Keratinocyte (primary cell): ENCODE data around the gene NCF4. TPM values are rescaled to one million over a fixed set of nuclear protein-coding genes. Genes with fewer than 3 reads are reported as not detected.

Source experiments
- DNase-seq: peaks from one replicate; pipeline ENCODE4 v3.0.0-alpha.2; 2011; ENCODE audit warnings: low read depth, missing footprints, low spot score
- FAIRE-seq: peaks from 2 replicates; lab custom pipeline; 2011; peaks lifted over from hg19 to GRCh38; lab: Jason Lieb, UNC
- H2AFZ ChIP-seq: 2 replicates; pipeline ENCODE4 v1.6.0; 2012; ENCODE audit warnings: low read length, control low read depth, inconsistent platforms; ENCODE audit not compliant: control insufficient read depth
- H3K27ac ChIP-seq: 2 replicates; pipeline ENCODE4 v1.5.1; 2011; ENCODE audit warnings: low read length; ENCODE audit not compliant: control insufficient read depth, insufficient read depth
- H3K27me3 ChIP-seq: 3 replicates; pipeline ENCODE4 v1.6.0; 2011; ENCODE audit warnings: low read length; ENCODE audit not compliant: control insufficient read depth, insufficient read depth; ENCODE audit errors: extremely low read depth
- H3K36me3 ChIP-seq, 2 experiments: 2 replicates in 1 of 2; 3 replicates in 1 of 2; pipeline ENCODE4 v1.5.1; 2011; ENCODE audit warnings: low read length in 2 of 2, mild to moderate bottlenecking in 1 of 2; ENCODE audit not compliant: control insufficient read depth in 2 of 2, insufficient read depth in 2 of 2; ENCODE audit errors: extremely low read depth in 1 of 2
- H3K4me1 ChIP-seq: 3 replicates; pipeline ENCODE4 v1.5.1; 2011; ENCODE audit warnings: low read length; ENCODE audit not compliant: control insufficient read depth, insufficient read depth; ENCODE audit errors: extremely low read depth
- H3K4me2 ChIP-seq: 3 replicates; pipeline ENCODE4 v1.6.0; 2011; ENCODE audit warnings: low read depth, low read length; ENCODE audit not compliant: control insufficient read depth, insufficient read depth; ENCODE audit errors: extremely low read depth
- H3K4me3 ChIP-seq, 3 experiments: fragments of 200-600 bp in 1 of 3; sonication (generic) in 1 of 3; 2 replicates in 2 of 3; 3 replicates in 1 of 3; pipeline ENCODE4 v1.5.1; 2011 to 2016; ENCODE audit warnings: low read length in 3 of 3, mild to moderate bottlenecking in 3 of 3, control low read depth in 2 of 3, inconsistent platforms in 1 of 3, low read depth in 1 of 3, mixed read lengths in 1 of 3, mixed run types in 1 of 3, moderate library complexity in 1 of 3; ENCODE audit not compliant: control insufficient read depth in 2 of 3, insufficient read depth in 2 of 3; ENCODE audit errors: extremely low read depth in 1 of 3
- H3K79me2 ChIP-seq: 2 replicates; pipeline ENCODE4 v1.6.0; 2012; ENCODE audit warnings: low read length; ENCODE audit not compliant: control insufficient read depth, insufficient read depth
- H3K9ac ChIP-seq: 3 replicates; pipeline ENCODE4 v1.6.0; 2011; ENCODE audit warnings: low read length; ENCODE audit not compliant: control insufficient read depth, insufficient read depth; ENCODE audit errors: extremely low read depth
- H3K9me1 ChIP-seq: 3 replicates; pipeline ENCODE4 v1.6.0; 2011; ENCODE audit warnings: low read length; ENCODE audit not compliant: control insufficient read depth, insufficient read depth; ENCODE audit errors: extremely low read depth
- H3K9me3 ChIP-seq: 2 replicates; pipeline ENCODE4 v1.5.1; 2012; ENCODE audit warnings: low read depth, low read length; ENCODE audit not compliant: control insufficient read depth
- H4K20me1 ChIP-seq: 3 replicates; pipeline ENCODE4 v1.6.0; 2011; ENCODE audit warnings: low read length; ENCODE audit not compliant: control insufficient read depth, insufficient read depth; ENCODE audit errors: extremely low read depth
- CTCF ChIP-seq, 3 experiments: IDR thresholded peaks in 1 of 3; conservative IDR thresholded peaks in 1 of 3; optimal IDR thresholded peaks in 1 of 3; 2 replicates in 2 of 3; 3 replicates in 1 of 3; pipeline versions ENCODE3 to v1.5.1; 2011; ENCODE audit warnings: low read length in 3 of 3, mild to moderate bottlenecking in 3 of 3, moderate library complexity in 2 of 3, control low read depth in 1 of 3, inconsistent platforms in 1 of 3; ENCODE audit not compliant: insufficient read depth in 2 of 3; ENCODE audit errors: extremely low read depth in 1 of 3
- EZH2 ChIP-seq: IDR thresholded peaks from one replicate; pipeline ENCODE4 v1.6.1; 2012; ENCODE audit warnings: inconsistent platforms, mild to moderate bottlenecking, low read length, moderate library complexity
- dilution Hi-C: fragments of 300-500 bp; cut with MboI; formaldehyde crosslinking; loops from one replicate; pipeline ENCODE4 v1.7.0; 2020; ENCODE audit warnings: low sequenced_read_pairs; ENCODE audit not compliant: extremely low pct_ligation_motif_present
- polyA plus RNA-seq, 5 experiments: library from polyadenylated mRNA; depleted of rRNA in 3 of 5; stranded (reverse) in 3 of 5; stranded (forward) in 1 of 5; unstranded in 1 of 5; fragments of >200 nt; gene quantifications; 1 replicate in 1 of 5; 2 replicates in 3 of 5; 3 replicates in 1 of 5; pipeline versions ENCODE4 v1.2.1 to v1.2.3, GENCODE V29; 2011 to 2012; ENCODE audit warnings: missing spikeins in 2 of 5, low read depth in 1 of 5, low replicate concordance in 1 of 5

NCF4 gene
- polyA plus RNA-seq, 1 donor (not counting 4 experiments of a cell fraction or from before 2014, with no cell fraction given): 0.42 TPM

- Histone ChIP-seq H3K27me3 (peaks cover 73% of the 10 kb centered on the region), H3K79me2 (no peaks in the 10 kb centered on the region), H3K36me3 (no peaks in the 10 kb centered on the region), H4K20me1 (no peaks in the 10 kb centered on the region), H3K4me2 (no peak overlapping the region), H2AFZ (no peak overlapping the region), H3K9me3 (no peaks in the 10 kb centered on the region), H3K9me1 (no peaks in the 10 kb centered on the region), H3K9ac (no peak overlapping the region), H3K4me3 (no peak overlapping the region), H3K27ac (no peak overlapping the region), H3K4me1 (no peaks in the 10 kb centered on the region)
- TF ChIP-seq CTCF (optimal IDR thresholded peaks at IDR 0.05 in 1 of 3, IDR thresholded peaks at IDR 0.05 in 1 of 3, conservative IDR thresholded peaks at IDR 0.05 in 1 of 3; ENCODE audit: extremely low read depth in 1 of 3, insufficient read depth in 2 of 3, low read length in 3 of 3) (no peak), EZH2 (no peak)
- DNase-seq (no peak), FAIRE-seq (no peak)
- dilution Hi-C loops: no loop called here
Measured at GRCh38 chr22:36816339-36816635, 44.5 kb upstream of the NCF4 start.

DNA sequence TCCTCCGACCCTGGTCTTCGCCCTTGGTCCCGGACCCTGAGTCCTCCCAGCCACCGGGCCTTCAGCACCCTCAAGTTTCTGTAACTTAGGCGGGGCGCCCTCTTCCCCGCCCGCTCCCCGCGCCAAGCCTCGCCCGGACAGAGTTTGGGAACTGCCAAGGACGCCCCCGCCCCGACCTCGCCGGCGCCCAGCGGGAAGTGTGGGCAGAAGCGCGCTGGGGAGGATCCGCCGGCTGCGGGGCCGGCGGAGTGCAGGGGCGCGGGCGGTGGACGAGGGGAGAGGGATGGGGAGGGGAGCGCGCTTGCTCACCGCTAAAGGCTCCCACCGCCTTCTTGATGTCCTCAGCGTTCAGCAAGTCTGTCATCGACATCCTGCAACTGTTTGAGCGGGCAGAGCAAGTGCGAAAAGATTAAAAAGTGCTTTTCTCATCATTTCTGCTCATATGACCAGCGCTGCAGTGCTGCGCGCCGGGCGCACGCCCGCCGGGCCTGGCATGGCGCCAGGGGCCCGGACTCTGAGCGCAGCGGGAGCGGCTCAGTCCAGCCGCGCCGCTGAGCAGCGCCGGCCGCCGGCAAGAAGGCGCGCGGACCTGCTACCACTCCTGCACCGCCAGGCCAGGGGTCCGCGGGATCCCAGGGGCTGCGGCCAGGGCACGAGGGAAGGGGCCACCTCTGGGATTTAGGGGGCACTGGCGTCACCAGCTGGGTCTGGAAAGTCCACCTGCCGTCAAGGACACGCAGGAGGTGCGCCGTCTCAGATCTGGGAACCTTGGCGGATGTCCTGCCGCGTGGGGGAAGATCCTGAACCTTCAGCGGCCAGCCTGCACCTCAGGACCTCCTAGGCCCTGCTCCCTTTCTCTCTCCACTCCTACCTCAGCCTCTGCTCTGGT lies 43.9 kb upstream of the NCF4 start, which contains the start of gene PVALB:
Gene PVALB, minus strand, starts transcription at position 400 of the 889 bp plus-strand sequence. Its CDS starts 30 bp downstream, at position 370.
- Histone ChIP-seq H3K4me2 (no peak within 1 kb of the TSS), H3K9me3 (no peaks in the 10 kb centered on the region), H3K9me1 (no peaks in the 10 kb centered on the region), H3K79me2 (no peaks in the 10 kb centered on the region), H3K9ac (no peak within 1 kb of the TSS), H2AFZ (no peak within 1 kb of the TSS), H3K4me1 (no peaks in the 10 kb centered on the region), H3K27ac (no peak within 1 kb of the TSS), H4K20me1 (no peaks in the 10 kb centered on the region), H3K27me3 (peaks cover 73% of the 10 kb centered on the region), H3K36me3 (no peaks in the 10 kb centered on the region), H3K4me3 (no peak within 1 kb of the TSS)
- no peak for FAIRE-seq
- TF ChIP-seq CTCF (optimal IDR thresholded peaks at IDR 0.05 in 1 of 3, IDR thresholded peaks at IDR 0.05 in 1 of 3, conservative IDR thresholded peaks at IDR 0.05 in 1 of 3; ENCODE audit: extremely low read depth in 1 of 3, insufficient read depth in 2 of 3, low read length in 3 of 3): no peak
- TF ChIP-seq EZH2: peak; percentile 85
- dilution Hi-C loops: no loop called here
- no peak for DNase-seq
